Pulmonary artery endothelial cell (primary cell): ENCODE results near the gene MYPN. TPM values are rescaled to one million over a fixed set of nuclear protein-coding genes. Genes with fewer than 3 reads are reported as not detected.
"Not testable (repeated sequence)": the region's sequence is repeated elsewhere in the genome, so short reads cannot be mapped to it uniquely, and the experiment has no call there.

ENCODE experiments used
- DNase-seq: peaks from one replicate; pipeline ENCODE4 v3.0.0-alpha.2; 2011; ENCODE audit warnings: low read depth, low spot score
- total RNA-seq: library from RNA; depleted of rRNA; stranded (reverse); fragments of >200 nt; gene quantifications from 2 replicates; pipeline ENCODE4 v1.2.3, GENCODE V29; 2014

The MYPN gene
- total RNA-seq, 1 donor from 2014 or later = under 0.01 TPM

DNA sequence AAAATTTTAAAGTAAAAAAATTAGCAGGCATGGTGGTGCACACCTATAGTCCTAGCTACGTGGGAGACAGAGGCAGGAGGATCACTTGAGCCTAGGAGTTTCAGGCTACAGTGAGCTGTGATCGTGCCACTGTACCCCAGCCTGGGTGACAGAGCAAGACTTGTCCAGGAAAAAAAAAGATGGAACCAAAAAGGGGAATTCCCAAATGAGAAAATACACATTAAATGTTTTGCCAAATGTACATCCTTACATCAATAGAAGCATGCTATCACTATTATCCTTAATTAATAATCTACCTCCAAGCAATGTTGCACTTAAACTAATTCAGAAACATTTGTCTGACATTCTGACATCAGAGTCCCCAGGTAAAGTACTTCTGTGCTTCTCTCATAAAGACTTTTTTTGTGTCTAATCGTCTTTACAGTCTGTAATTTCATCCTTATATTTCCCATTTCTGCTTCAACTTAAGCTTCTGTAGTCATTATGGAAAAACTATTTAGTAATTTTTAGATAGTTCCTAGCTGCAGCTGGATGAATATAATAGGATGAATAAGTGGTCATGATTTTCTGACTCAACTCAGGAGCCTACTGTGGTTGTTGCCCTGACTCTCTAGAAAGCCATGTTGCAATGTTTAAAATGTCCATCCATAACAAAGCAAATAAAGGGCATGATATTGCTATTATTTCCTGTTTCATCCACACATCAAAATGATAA, 57.7 kb downstream of the MYPN start:
- no peak for DNase-seq

DNA sequence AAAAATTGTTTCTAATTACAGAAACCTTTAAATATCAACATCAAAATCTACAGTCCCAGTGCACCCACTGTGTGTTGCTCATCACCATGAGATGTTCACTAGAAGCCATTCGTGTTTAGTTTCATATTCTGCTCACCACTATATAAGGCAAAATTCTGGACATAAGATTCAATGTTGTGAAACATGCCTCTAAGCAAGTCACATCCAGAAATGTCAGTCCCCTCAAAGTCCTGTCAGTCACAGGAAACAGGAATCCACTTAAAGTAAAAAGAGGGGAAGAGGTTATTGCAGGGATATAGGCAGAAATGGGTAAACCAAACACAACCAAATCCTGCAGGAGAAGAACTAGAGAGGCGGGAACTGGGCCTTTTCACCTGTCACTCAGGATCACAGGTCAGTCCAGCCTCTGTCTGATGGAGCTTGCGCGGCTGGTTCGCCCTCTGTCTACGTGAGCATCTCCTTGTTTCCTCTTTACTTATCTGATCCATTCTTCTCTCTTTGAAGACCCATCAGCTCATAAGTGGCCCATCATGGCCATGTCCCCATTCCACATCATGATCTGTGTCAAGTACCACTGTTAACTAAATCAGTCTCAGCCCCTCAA, 58.4 kb downstream of the MYPN start:
- no peak for DNase-seq

DNA sequence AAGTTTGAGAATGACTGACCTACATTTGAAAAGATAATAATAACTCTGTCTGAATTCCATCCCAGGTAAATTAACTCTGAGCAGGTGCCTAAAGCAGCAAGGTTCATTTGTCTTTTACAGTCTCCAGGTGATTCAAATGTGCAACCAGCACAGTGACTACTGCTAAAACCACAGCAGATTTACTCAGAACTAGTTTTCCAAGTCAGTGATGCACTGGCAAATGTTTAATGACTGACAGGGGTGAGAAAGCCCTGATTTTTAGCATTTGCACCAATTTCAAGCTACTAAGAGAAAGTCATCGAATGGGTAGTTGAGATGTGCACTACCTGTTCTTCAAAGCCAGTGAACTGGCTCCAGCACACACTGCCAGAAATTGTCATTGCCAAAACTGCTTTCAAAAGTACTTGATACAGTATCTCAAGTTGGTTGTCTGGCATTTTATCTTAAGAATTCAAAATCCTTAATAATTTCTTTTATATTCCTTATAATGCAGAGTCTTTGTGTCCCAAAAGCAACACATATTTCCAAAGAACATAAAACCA, 62.3 kb downstream of the MYPN start:
- DNase-seq = no peak

DNA sequence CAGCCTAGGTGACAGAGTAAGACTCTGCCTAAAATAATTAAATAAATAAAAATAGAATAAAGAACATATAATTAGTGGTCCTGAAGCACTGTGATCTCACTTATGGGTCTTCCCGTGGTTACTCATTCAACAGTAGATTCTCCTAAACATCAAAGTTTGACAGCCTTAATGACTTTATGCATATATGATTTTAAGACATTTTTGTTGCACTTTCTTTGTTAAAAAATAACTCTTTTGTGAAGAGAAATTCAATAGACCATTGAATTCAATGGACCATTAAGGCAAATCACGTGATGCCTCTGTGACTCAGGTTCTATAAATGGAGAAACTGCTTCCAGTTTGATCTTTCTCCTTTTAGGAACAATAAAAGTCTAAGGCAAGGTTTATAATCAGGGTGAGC, 63.0 kb downstream of the MYPN start:
- DNase-seq = no peak

DNA sequence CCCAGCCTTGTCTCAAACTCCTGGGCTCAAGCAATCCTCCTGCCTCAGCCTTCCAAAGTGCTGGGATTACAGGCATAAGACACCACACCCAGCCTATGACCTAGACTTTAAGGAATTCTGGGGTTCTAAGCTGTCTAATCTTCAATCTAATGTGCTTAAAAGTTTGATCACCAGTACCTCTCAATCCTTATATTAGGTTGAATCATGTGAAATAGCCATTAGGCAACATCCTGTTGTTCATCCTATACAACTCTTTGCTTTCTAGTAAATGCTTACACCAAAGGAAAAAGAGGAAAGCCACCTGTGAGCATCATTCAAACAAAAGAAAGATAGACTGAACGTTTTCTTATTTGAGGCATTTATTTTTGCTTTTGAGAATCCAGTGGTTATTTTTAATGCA, 66.7 kb downstream of the MYPN start:
- DNase-seq = no peak

DNA sequence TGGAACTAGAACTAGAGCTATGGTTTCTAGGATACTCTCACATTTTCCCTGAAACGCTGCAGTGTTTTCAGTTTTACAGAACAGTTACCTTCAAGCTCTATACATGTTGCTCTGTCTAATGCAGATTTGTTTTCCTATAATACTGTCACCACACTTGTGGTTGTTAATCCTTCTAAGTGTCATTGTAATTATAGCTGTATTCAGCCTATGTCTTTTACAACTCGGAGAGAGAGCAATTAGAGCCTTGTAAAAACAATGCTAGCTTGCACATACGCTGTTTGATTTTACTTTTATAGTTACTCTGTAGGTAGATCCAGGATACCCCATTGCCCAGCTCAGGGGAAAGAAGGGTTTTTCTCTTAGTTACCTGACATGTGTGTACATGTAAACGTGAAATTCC, 67.5 kb downstream of the MYPN start:
- DNase-seq = no peak

DNA sequence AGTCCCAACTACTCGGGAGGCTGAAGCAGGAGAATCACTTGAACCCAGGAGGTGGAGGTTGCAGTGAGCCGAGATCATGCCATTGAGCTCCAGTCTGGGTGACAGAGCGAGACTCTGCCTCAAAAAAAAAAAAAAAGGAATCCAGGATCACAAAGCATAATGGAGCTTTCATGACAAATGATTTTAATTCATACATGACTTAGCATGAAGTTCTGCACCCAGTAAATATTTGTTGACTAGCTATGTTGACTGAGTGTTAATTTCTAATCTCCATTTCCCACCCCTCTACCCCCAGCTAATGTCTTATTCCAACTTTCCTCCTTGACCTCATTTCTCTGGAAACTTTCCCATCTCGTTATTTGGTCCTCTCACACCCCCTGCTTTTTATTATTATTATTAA, 69.3 kb downstream of the MYPN start:
- DNase-seq = no peak

DNA sequence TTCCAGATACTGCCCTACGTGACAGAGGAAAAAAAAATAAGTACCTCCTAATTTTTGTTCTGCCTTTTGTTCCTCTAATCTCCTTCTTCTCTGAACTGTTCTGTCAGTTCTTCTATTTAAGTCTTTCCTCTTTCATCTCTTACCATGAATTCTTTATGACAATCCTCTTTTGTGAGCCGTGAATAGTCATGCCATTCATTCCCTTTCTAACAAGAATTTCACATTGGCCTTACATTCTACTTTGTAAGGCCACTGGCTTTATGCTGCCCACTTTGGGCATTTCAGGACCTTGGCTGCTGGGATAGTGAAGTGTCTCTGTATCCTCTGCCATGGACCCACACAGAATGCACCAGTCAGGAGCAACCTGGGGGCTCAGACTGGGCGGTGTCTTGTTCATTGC, 69.7 kb downstream of the MYPN start:
- no peak for DNase-seq

DNA sequence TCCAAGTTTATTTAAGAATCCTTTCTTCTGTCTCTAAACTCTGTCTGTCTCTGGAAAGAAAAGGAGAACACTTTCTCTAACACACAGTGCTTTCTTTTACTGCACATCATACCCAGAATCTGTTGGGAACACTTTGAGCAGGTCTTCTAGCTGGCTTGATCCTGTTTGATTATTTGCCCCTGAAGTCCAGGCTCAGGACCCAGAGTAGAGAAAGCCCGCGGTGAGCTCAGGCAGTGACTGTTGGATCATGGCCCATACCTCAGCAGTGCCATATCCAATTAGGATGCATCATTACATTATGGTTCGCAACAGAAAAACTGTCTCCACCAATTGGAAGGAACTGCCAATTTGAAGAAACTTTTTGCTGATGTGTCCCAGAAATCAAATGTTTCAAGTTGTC, 71.2 kb downstream of the MYPN start:
- DNase-seq = no peak

DNA sequence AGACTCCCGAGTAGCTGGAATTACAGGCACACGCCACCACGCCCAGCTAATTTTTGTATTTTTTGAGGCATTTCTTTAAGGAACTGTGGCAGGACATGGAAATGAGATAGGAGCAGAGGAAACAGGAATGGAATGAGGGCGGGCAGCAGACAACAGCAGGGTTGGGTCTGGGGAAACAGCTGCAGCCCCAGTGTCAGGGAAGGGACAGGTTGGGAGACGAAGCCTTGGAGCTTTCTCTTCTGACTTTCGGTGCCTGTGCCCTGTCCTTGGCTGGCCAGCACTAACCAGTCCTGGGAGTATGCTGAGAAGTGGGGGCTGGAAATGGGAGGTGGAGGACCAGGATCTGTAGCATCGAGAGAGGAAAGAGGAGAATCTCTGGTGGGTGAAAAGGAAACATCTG, 75.3 kb downstream of the MYPN start:
- no peak for DNase-seq

DNA sequence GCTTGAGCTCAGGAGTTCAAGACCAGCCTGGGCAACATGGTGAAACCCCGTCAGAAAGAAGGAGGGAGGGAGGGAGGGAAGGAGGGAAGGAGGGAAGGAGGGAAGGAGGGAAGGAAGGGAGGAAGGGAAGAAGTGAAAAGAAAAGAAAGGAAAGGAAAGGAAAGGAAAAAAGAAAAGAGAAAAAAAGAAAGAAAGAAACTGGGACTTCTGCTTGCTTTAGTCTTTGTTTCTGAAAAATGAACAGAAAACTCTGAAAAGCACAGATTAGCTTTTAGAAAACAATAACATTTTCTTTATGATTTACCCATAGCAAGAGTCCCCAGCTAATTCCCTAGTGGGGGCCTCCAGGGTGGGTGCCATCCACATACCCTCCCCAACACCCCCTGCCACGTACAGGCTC, 75.8 kb downstream of the MYPN start:
- DNase-seq = no peak

DNA sequence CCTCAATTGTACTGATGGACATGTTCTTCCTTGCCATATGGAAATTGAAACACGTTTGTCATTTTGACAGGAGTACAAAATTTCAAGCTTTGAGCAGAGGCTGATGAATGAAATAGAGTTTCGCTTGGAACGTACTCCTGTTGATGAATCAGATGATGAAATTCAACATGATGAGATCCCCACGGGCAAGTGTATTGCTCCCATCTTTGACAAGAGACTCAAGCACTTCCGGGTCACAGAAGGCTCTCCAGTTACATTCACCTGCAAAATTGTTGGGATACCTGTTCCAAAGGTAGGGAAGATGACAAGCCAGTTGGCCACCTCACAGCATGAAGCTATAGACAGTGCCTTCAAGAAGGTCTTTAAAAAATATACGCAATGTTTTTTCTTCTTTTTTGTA, 79.5 kb downstream of the MYPN start:
- DNase-seq = no peak

DNA sequence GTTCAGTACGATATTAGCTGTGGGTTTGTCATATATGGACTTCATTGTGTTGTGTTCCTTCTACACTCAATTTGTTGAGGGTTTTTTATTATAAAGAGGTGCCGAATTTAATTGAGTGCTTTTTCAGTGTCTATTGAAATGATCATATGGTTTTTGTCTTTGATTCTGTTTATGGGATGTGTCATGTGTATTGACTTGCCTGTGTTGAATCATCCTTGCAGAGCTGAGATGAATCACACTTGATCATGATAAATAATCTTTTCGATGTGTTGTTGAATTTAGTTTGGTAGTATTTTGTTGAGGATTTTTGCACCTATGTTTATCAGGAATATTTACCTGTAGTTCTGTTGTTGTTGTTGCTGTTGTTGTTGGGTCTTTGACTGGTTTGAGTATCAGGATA, 82.8 kb downstream of the MYPN start:
- no peak for DNase-seq

DNA sequence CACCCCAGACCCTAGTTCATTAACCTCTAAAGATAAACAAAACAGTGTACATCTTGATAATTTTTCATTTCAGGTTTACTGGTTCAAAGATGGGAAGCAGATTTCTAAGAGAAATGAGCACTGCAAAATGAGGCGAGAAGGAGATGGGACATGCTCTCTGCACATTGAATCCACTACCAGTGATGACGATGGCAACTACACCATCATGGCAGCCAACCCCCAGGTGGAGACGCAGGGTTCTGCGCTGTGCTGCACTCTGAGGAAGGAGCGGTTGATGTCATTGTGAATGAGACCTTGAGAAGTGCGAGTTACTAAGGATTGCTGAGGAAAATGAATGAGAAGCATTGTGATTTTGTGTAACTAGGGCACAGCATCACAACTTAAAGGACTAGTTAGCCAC, 85.0 kb downstream of the MYPN start:
- no peak for DNase-seq

DNA sequence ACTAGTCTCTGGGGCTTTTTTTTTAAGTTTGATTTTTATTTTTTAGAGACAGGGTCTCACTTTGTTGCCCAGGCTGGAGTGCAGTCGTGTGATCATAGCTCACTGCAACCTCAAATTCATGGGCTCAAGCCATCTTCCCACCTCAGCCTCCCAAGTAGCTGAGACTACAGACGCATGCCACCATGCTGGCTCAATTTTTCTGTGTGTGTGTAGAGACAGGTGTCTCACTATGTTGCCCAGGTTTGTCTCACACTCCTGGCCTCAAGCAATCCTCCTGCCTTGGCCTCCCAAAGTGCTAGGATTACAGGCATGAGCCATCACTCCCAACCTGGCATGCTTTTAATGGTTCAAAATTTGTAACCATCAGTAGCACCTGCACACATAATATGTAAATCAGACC, 86.5 kb downstream of the MYPN start:
- DNase-seq = not testable (repeated sequence)

DNA sequence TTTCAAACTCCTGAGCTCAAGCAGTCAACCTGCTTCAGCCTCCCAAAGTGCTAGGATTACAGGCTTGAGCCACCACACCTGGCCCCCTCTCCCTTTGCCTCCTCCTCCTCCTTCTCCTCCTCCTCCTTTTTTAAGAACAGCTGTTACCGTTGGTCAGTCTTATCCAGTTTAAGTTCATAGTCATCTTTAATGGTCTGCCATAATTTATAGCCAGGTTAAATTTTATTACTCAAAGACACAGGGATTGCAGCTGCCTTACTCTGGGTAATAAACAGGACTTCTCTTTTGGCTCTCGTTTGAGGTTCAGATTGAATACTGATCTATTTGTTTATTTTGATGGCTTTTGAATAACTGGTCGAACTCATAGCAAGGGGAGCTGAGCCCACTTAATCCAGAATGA, 87.4 kb downstream of the MYPN start:
- no peak for DNase-seq

DNA sequence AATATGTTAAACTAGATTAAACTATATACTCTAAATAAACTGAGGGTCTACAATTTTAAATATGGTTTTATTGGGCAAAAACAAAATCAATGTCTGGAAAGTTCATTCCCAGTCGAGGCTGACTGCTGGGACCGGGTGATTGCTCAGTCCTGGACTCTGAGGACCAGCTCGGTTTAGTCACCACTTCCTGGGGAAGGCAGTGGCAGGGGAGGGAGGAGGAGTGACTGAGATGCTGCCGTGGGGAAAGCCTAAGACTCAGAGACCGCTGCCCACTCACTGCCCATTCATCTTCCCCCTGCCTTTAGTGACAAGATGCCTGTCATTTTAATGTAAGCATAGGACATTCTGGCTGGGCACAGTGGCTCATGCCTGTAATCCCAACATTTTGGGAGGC, 93.7 kb downstream of the MYPN start:
- no peak for DNase-seq

DNA sequence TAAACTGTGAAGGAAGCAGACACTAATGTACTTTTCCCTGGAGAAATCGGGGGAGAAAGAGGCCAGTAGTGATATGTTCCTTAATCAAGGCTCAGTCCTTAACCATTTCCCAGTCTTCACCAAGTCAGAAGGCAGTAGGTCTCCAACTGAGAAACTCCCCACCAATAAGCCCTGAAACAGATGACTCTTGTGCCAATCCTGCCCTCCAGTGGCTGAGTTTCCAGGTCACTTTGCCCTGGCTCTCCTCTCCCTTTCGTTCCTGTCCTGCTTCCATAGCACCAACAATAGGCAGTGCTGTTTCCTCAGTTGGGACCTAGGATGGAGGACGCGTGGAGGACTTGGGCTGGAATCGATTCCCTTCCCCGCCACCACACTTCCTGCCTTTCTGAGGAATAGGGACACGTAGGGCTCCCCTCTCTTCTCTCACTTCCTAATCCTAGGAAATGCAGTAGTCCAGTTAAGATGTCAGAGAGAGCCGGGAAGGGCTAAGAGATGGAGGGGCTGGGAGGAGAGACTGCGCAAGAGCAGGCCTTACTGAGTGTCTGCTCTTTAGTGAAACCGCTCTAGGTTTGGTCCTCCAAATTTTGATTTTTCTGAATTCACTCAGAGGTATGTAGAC, 99.2 kb downstream of the MYPN start:
- DNase-seq = no peak

DNA sequence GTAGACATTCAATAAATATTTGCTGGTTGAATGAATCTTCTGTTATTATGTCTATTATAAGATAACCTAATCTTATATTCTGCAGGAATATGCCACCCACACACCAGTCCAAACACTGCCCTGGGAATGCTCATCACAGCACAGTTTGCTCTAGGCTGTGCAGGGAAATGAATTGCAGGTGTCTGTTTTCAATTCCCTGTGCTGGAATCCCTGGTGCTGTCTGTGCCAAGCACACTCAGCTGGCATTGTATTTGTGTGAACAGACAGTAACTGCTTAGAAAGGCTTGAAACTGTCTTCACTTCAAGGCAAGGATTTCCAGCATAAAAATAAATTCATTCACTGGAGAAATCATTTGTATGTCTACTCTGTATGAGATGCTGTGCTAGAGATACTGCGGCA, 102.4 kb downstream of the MYPN start:
- DNase-seq = no peak

DNA sequence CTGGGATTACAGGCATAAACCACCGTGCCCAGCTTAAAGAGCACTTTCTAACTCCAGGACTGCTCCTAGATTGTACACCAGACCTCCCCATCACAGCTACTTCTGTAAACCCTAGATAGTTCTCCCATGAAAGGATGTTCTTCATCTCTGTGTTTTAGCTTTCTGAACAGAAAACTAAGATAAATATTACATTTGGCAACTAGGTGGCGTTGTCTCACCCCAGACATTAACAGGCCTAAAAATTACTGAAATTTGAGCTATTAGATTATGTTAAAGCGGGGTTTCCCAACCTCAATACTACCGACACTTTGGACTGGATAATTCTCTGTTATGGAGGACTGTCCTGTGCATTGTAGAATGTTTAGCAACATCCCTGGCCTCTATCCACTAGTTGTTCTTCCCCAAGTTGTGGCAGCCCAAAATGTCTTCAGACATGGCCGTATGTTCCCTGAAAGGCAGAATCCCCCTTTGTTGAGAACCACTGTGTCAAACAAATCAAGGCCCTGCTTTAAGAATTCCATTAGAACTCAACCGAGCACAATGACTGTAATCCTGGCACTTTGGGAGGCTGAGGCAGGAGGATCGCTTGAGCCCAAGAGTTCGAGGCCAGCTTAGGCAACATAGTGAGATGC, 103.5 kb downstream of the MYPN start:
- DNase-seq = no peak

DNA sequence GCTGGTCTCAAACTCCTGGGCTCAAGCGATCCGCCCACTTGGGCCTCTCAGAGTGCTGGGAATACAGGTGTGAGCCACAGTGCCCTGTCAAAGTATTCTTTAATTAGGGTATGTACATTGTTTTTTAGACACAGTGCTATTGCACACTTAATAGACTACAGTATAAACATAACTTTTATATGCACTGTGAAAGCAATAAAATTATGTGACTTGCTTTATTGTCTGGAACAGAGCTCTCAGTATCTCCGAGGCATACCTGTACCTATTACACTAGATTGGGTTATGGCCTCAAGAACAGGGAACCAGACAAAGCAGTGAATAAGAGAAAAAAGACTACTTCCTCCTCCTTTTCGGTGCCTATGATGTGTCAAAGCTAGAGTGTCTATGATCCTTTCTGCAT, 109.5 kb downstream of the MYPN start:
- no peak for DNase-seq

DNA sequence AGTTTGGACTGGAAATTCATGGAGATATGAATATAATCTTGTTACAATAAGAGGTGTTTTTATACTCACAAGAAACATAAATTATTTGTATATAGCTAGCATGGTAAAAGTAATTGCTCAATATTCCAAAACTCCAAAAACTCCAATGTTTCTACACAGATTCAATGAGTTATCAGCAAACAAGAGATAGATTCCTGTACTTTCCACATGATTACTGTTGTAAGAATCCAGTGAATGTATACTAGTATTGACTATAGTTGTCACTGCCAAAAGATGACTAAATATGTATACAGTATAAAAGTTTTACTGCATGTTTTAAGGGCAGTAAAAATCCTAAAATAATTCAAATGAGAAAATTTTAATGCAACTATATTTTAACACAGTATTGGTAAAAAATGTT, 111.9 kb downstream of the MYPN start:
- DNase-seq = no peak
